Dendritic cell treated with granulocyte-macrophage colony-stimulating factor and Interleukin-4, amounts not matched to agents 40 ng/mL and 50 ng/mL, for 4 days (primary cell): ENCODE data around the gene NRL.

Source experiments
- H3K27ac Mint-ChIP-seq: one replicate; pipeline ENCODE4 v1.8.0; 2022; ENCODE audit warnings: mild to moderate bottlenecking, mixed read lengths
- H3K27me3 Mint-ChIP-seq: one replicate; pipeline ENCODE4 v1.8.0; 2022; ENCODE audit warnings: mild to moderate bottlenecking, mixed read lengths
- H3K36me3 Mint-ChIP-seq: one replicate; pipeline ENCODE4 v1.8.0; 2022; ENCODE audit warnings: low read depth, mixed read lengths
- H3K4me1 Mint-ChIP-seq: one replicate; pipeline ENCODE4 v1.8.0; 2022; ENCODE audit warnings: low read depth, mixed read lengths
- H3K4me3 Mint-ChIP-seq: one replicate; pipeline ENCODE4 v1.8.0; 2022; ENCODE audit warnings: mild to moderate bottlenecking, moderate library complexity, mixed read lengths
- H3K9me3 Mint-ChIP-seq: one replicate; pipeline ENCODE4 v1.8.0; 2022; ENCODE audit warnings: mixed read lengths
- intact Hi-C: fragments of 100-400 bp; cut with micrococcal nuclease; formaldehyde crosslinking; loops from one replicate; pipeline ENCODE4 v1.15.0; 2022

NRL gene

DNA sequence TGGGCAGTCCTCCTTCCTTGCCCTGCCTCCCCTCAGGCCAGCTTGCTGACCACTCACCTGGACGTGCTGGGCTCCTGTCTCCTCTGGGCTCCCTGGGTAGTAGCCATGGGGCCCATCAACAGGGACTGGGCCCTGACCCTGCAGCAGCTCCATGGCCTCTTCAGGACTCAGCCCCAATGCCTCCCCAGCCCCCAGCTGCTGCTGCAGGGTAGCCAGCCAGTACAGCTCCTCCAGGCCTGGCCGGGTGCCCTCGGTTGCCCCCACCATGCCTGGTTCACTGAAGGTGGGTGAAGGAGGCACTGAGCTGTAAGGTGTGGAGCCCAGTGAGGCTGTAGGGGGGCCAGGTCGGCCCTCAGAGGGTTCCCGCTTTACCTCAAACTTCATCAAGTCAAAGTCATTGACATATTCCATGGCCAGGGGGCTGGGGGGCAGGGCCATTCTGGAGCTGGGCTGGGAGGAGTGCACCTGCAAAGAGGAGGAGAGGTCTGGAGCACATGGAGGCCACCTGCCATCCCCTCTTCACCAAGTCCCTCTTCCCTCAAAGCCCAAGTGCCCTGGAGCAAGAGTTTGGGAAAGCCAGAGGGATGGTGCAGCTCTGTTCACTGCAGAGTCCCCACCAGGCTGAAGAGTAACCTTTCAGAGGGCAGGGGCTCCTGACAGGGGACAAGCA lies 32.2 kb downstream of the NRL start:
- H3K4me3 Mint-ChIP-seq: peak overlapping the region; percentile 49
- no peaks in the 10 kb centered on the region for H3K9me3 Mint-ChIP-seq
- peaks cover 59% of the 10 kb centered on the region for H3K27me3 Mint-ChIP-seq
- no peaks in the 10 kb centered on the region for H3K36me3 Mint-ChIP-seq
- H3K27ac Mint-ChIP-seq: no peak overlapping the region
- intact Hi-C loops: no loop called here
- H3K4me1 Mint-ChIP-seq: peaks cover 21% of the 10 kb centered on the region

DNA sequence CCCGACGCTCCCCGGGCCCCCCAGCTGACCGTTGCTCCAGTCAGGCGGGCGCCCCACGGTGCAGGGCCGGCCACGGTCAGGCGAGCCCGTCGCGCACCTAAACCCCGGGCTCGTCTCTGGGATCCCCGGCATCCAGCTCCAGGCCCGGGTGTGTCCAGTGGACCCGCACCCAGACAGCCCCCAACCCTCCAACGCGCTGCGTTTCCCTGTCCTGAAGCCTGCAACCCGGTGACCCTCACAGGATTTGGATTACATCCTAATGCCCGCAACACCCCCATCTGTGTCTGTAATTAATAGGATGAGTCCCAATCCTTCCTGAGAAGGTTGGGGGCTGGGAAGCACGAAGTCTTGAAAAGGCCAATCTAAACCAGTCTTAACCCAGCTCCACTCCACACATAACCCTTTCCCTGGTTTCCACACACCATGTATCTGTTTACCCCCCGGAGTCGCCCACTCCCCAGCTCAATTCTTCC lies 33.0 kb downstream of the NRL start:
- Mint-ChIP-seq H3K9me3 (no peaks in the 10 kb centered on the region), H3K4me1 (peaks cover 21% of the 10 kb centered on the region), H3K27ac (no peak overlapping the region), H3K4me3 (peak overlapping the region; percentile 49), H3K36me3 (no peaks in the 10 kb centered on the region), H3K27me3 (peaks cover 62% of the 10 kb centered on the region)
- intact Hi-C loops: no loop called here

DNA sequence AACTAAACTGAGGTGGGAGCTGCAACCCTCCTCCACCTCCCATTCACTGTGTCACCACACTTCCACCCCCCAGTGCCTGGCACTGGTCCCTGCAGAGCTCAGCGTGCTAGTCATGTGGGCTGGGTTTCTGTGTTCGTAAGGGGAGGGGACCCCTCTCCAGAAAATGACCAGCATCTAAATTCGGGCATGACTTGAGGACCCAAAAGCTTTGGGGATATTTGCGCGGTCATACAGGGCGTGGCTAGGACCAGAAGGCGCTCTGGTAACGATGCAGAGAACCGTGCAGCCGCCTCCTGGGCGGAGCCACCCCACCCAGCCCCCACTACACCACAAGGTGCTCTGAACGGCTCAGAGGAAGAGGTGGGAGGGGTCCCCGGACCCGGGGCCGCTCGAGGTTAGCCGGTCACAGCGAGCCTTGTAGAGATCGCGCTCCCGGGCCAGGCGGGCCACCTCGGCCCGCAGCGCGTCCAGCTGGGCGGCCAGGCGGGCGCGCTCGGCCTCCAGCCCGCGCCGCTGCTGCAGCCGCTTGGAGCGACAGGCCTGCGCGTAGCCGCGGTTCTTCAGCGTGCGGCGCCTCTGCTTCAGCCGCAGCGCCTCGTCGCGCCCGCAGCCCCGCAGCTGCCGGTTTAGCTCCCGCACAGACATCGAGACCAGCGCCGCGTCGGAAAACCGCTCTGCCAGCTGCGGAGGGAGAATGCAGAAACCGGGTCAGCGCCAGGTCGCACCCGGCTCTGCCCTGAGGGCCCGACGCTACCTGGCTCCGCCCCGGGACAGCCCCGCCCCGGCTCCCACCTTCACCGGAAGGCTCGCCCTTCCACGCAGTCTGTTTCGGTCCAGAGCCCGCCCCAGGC lies 33.6 kb downstream of the NRL start:
- Mint-ChIP-seq H3K4me1 (peaks cover 21% of the 10 kb centered on the region), H3K27ac (no peak overlapping the region), H3K27me3 (peaks cover 64% of the 10 kb centered on the region), H3K4me3 (peak overlapping the region; percentile 65), H3K36me3 (no peaks in the 10 kb centered on the region), H3K9me3 (no peaks in the 10 kb centered on the region)
- intact Hi-C loops: no loop called here

- no peak overlapping the region for H3K27ac Mint-ChIP-seq
- H3K4me3 Mint-ChIP-seq: no peak overlapping the region
- peaks cover 27% of the 10 kb centered on the region for H3K4me1 Mint-ChIP-seq
- H3K36me3 Mint-ChIP-seq: no peaks in the 10 kb centered on the region
- peaks cover 70% of the 10 kb centered on the region for H3K27me3 Mint-ChIP-seq
- intact Hi-C loops: no loop called here
- no peaks in the 10 kb centered on the region for H3K9me3 Mint-ChIP-seq
These were observed 34.6 kb downstream of the NRL start for GRCh38 chr14:24080142-24080530.

DNA sequence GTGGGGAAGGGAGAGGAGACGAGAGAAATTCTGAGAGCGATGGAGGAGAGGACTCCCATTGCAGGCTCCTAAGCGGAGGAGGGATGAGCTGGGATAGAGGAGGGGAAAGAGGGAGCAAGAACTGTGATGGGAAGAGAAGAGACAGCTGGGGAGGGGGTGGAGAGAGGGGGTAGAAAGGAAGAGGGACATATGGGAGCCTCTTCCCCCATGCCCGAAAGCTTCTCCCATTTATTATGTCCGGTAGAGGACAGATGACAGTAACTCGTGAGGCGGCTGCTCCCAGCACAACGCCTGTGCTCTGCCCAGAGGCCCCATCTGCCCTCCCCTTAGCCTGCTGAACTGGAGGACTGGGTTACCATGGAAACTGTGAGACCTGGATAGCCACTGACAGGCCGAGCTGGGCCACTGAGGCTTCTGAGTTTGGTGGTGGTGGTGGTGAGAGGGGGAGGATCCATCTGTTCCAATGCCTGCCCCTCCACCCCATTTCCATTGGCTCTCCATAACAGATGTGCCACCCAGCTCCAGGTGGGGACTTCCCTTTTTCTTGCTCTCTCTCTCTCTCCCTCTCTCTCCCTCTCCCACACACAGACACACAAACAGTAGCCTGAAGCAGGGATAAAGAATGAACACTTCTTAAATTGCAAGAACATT lies 35.1 kb downstream of the NRL start:
- Mint-ChIP-seq H3K36me3 (no peaks in the 10 kb centered on the region), H3K9me3 (no peaks in the 10 kb centered on the region), H3K27me3 (peaks cover 68% of the 10 kb centered on the region), H3K27ac (no peak overlapping the region), H3K4me1 (peaks cover 30% of the 10 kb centered on the region), H3K4me3 (no peak overlapping the region)
- intact Hi-C loops: no loop called here

GRCh38 chr14:24078146-24078545 lies 36.6 kb downstream of the NRL start:
- Mint-ChIP-seq H3K27ac (no peak overlapping the region), H3K27me3 (peaks cover 63% of the 10 kb centered on the region), H3K36me3 (no peaks in the 10 kb centered on the region), H3K9me3 (no peaks in the 10 kb centered on the region), H3K4me1 (peaks cover 30% of the 10 kb centered on the region), H3K4me3 (no peak overlapping the region)
- intact Hi-C loops: no loop called here

- intact Hi-C loops: no loop called here
- H3K27ac Mint-ChIP-seq: no peak overlapping the region
- H3K36me3 Mint-ChIP-seq: no peaks in the 10 kb centered on the region
- H3K9me3 Mint-ChIP-seq: no peaks in the 10 kb centered on the region
- H3K4me3 Mint-ChIP-seq: no peak overlapping the region
- peaks cover 27% of the 10 kb centered on the region for H3K4me1 Mint-ChIP-seq
- peaks cover 58% of the 10 kb centered on the region for H3K27me3 Mint-ChIP-seq
These were observed 37.7 kb downstream of the NRL start for GRCh38 chr14:24077086-24077485.

DNA sequence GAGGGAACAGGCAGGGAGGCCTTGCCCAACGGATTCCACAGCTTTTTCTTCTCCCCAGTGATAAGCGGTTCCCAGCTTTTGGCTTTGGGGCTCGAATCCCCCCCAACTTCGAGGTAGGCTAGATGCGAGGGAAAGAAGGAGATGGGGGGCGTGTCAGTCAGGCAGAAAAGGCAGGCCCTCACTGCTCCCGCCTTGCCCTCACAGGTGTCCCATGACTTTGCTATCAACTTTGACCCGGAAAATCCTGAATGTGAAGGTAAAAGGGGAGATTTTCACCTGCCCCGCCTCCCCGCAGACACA lies 38.5 kb downstream of the NRL start:
- Mint-ChIP-seq H3K27ac (no peak overlapping the region), H3K36me3 (no peaks in the 10 kb centered on the region), H3K9me3 (no peaks in the 10 kb centered on the region), H3K27me3 (peaks cover 52% of the 10 kb centered on the region), H3K4me3 (no peak overlapping the region), H3K4me1 (peaks cover 22% of the 10 kb centered on the region)
- intact Hi-C loops: no loop called here

DNA sequence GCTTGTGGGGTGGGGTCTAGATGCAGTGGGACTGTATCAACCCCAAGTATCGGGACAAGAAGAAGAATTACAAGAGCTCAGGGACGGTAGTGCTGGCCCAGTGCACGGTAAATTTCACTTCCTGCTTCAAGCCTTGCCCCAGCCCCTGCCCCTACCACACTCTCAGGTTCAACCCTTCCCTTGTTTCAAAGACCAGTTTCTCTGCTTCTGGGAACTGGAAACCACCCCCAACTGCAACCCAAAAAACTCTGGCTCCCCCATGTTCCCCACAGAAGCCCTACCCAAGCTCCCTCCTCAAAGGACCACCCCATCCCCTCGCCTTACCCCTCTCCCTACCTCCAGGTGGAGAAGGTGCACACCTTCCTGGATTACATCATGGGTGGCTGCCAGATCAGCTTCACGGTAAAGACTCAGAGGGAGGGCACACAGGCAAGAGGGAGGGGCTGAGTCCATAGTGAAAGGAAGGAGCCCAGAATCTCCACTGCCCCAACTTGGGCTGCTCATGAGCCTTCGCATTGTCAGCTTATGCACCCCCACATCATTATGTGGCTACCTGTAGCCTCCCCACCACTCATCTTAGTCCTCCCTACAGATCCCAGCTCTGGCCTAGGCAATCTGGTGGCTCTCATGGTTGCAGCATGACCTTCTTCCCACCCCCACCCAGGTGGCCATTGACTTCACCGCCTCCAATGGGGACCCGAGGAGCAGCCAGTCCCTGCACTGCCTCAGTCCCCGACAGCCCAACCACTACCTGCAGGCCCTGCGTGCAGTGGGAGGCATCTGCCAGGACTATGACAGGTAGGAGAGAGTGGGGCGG lies 39.1 kb downstream of the NRL start:
- Mint-ChIP-seq H3K36me3 (no peaks in the 10 kb centered on the region), H3K27ac (peak overlapping the region; percentile 44), H3K9me3 (no peaks in the 10 kb centered on the region), H3K4me3 (no peak overlapping the region), H3K27me3 (peaks cover 49% of the 10 kb centered on the region), H3K4me1 (peaks cover 24% of the 10 kb centered on the region)
- intact Hi-C loops: no loop called here

DNA sequence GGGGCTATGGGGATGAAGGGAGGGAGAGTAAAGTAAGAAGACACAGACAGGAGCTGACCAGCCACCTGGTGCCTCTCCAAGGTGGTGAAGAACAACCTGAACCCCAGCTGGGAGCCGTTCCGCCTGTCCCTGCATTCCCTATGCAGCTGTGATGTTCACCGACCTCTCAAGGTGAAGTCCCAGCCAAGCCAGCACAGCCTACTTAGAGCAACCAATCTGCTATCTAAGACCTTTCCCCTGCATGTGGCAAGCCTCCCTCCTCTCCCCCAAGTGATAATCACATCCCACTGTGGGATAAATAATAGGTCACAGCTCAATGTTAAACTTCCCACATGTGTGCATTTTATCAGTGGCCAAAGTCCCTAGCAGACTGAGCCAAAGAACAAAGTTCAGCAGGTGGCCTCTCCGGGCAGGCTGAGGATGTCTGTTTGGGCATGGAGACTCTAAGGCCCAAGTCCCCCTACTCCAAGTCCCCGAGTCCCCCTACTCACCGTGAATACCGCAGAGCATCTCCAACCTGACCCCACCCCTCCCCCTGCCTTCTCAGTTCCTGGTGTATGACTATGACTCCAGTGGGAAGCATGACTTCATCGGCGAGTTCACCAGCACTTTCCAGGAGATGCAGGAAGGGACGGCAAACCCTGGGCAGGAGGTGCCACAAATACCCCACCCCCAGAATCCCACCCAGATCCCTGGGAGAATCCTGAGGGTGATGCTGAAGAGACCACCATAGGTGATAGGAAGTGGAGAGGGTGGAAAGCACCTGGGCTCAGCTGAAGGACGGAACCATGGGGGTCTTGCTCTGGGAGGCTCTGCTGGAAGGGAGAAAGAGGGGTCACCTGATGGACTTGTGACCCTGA lies 39.9 kb downstream of the NRL start:
- Mint-ChIP-seq H3K27ac (peak overlapping the region; percentile 44), H3K9me3 (no peaks in the 10 kb centered on the region), H3K4me1 (peaks cover 24% of the 10 kb centered on the region), H3K27me3 (peaks cover 48% of the 10 kb centered on the region), H3K36me3 (no peaks in the 10 kb centered on the region), H3K4me3 (no peak overlapping the region)
- intact Hi-C loops: no loop called here

- Mint-ChIP-seq H3K36me3 (no peaks in the 10 kb centered on the region), H3K27me3 (peaks cover 50% of the 10 kb centered on the region)
- intact Hi-C loops: no loop called here
These were observed 41.6 kb downstream of the NRL start for GRCh38 chr14:24072881-24073877.

GRCh38 chr14:24072436-24072835 lies 42.3 kb downstream of the NRL start:
- H3K27me3 Mint-ChIP-seq: peaks cover 47% of the 10 kb centered on the region
- H3K36me3 Mint-ChIP-seq: no peaks in the 10 kb centered on the region
- no peaks in the 10 kb centered on the region for H3K9me3 Mint-ChIP-seq
- H3K4me1 Mint-ChIP-seq: peaks cover 24% of the 10 kb centered on the region
- no peak overlapping the region for H3K27ac Mint-ChIP-seq
- intact Hi-C loops: no loop called here
- H3K4me3 Mint-ChIP-seq: no peak overlapping the region

More at GRCh38 chr14:24072881-24073877, 41.6 kb downstream of the NRL start:
- no peak overlapping the region for H3K27ac Mint-ChIP-seq
- no peak overlapping the region for H3K4me3 Mint-ChIP-seq
- peaks cover 24% of the 10 kb centered on the region for H3K4me1 Mint-ChIP-seq
- H3K9me3 Mint-ChIP-seq: no peaks in the 10 kb centered on the region
